ENCODE data around the gene LARP1. TPM values are rescaled to one million over a fixed set of nuclear protein-coding genes. Genes with fewer than 3 reads are reported as not detected.

Gene LARP1
- total RNA-seq, 3 donors from 2014 or later: 64.0 to 123 (median 73.7) TPM

DNA sequence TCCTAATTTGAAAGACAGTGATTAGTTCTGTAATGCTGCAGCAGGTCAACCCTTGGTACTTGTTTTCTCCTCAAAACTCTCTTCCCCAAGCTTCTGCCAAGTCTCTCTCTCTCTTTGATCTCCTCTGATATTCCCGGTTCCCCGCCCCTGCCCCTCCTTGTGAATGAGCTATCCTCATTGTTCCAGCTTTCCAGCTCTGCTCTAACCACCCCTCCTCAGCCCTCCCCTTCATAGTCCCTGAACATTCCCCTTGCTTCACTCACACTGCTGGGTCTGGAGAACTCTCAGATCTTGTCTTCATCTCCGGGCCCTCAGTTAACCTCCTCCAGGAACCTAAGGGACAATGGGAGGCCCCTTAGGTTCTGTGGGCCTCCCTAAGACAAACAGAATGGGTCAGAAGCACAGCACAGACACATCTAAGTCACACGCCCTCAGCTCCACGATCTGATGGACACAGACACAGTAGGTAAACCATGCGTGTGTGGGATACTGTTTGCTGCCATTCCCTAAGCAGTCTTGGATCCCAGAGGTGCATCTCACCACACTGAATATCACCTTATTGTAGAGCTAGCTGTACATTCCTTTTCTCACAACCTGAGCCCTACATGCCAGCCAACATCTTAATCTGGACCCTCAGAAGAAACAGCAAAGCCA, 17.4 kb upstream of the LARP1 start:
- intact Hi-C loops (cut with DNase I; ENCODE audit: low total_unique reads): no loop called here
- no peak overlapping the region for H3K4me3 ChIP-seq
- DNase-seq (ENCODE audit: low spot score in 2 of 2): no peak
- H3K27ac ChIP-seq: no peak overlapping the region
- H3K36me3 ChIP-seq: no peaks in the 10 kb centered on the region
- H3K27me3 ChIP-seq: no peaks in the 10 kb centered on the region
- TF ChIP-seq POLR2AphosphoS5 (IDR thresholded peaks at IDR 0.05) (no peak), POLR2A (IDR thresholded peaks at IDR 0.05) (no peak)
- TF ChIP-seq, protein P1, sequence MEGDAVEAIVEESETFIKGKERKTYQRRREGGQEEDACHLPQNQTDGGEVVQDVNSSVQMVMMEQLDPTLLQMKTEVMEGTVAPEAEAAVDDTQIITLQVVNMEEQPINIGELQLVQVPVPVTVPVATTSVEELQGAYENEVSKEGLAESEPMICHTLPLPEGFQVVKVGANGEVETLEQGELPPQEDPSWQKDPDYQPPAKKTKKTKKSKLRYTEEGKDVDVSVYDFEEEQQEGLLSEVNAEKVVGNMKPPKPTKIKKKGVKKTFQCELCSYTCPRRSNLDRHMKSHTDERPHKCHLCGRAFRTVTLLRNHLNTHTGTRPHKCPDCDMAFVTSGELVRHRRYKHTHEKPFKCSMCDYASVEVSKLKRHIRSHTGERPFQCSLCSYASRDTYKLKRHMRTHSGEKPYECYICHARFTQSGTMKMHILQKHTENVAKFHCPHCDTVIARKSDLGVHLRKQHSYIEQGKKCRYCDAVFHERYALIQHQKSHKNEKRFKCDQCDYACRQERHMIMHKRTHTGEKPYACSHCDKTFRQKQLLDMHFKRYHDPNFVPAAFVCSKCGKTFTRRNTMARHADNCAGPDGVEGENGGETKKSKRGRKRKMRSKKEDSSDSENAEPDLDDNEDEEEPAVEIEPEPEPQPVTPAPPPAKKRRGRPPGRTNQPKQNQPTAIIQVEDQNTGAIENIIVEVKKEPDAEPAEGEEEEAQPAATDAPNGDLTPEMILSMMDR (IDR thresholded peaks at IDR 0.05): no peak
- peaks cover 0 to 10% of the 10 kb centered on the region in 2 donors for H3K4me1 ChIP-seq
- H3K9me3 ChIP-seq: no peaks in the 10 kb centered on the region

DNA sequence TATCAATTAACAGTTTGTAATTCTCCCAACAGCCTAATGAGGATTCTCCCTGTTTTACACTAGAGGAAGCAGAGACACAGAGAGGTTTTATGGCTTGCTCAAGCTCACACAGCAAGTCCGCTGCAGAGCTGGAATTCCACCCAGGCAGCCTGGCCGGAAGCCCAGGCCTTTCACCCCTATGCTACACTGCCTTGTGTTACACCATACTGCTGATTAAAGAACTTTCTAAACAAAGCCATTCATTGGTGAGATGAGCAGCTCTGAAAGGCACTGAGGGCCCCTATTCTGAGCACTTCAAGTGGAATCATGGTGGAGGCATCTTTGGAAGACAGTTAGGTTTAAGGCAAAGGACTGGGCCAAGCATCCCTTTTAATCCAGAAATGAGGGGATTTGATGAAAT, 14.7 kb upstream of the LARP1 start:
- Histone ChIP-seq H3K9me3 (no peaks in the 10 kb centered on the region), H3K27ac (no peak overlapping the region), H3K4me1 (peaks cover 0 to 10% of the 10 kb centered on the region in 2 donors), H3K4me3 (no peak overlapping the region), H3K36me3 (no peaks in the 10 kb centered on the region), H3K27me3 (no peaks in the 10 kb centered on the region)
- intact Hi-C loops (cut with DNase I; ENCODE audit: low total_unique reads): no loop called here
- TF ChIP-seq POLR2AphosphoS5 (IDR thresholded peaks at IDR 0.05) (no peak), POLR2A (IDR thresholded peaks at IDR 0.05) (no peak)
- TF ChIP-seq, protein P1 (IDR thresholded peaks at IDR 0.05): no peak
- DNase-seq (ENCODE audit: low spot score in 2 of 2): no peak

DNA sequence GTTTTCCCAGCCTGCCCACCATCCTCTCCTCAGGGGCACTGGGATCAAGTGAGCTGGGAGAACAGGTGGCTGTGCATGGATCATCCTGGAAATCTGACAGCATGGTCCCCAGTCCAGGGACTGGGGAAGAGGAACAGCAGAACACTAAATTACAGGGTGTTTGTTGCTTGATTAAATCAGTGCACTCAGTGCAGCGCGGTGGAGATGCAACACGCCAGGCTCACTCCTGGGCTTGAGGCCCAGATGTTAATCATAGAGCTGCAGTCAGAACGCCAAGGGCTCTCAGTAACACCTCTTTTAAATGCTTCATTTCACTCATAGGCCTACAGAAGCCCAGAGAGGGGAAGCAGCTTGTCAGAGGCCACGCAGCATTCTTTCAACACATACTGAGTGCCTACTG, 14.2 kb upstream of the LARP1 start:
- Histone ChIP-seq H3K4me1 (peaks cover 0 to 10% of the 10 kb centered on the region in 2 donors), H3K27ac (peak overlapping the region in 1 of 2 donors; percentile 32), H3K36me3 (no peaks in the 10 kb centered on the region), H3K4me3 (no peak overlapping the region), H3K27me3 (no peaks in the 10 kb centered on the region), H3K9me3 (no peaks in the 10 kb centered on the region)
- intact Hi-C loops (cut with DNase I; ENCODE audit: low total_unique reads): no loop called here
- DNase-seq (ENCODE audit: low spot score in 2 of 2): no peak
- TF ChIP-seq POLR2AphosphoS5 (IDR thresholded peaks at IDR 0.05) (no peak), POLR2A (IDR thresholded peaks at IDR 0.05) (no peak)
- TF ChIP-seq, protein P1 (IDR thresholded peaks at IDR 0.05): no peak

DNA sequence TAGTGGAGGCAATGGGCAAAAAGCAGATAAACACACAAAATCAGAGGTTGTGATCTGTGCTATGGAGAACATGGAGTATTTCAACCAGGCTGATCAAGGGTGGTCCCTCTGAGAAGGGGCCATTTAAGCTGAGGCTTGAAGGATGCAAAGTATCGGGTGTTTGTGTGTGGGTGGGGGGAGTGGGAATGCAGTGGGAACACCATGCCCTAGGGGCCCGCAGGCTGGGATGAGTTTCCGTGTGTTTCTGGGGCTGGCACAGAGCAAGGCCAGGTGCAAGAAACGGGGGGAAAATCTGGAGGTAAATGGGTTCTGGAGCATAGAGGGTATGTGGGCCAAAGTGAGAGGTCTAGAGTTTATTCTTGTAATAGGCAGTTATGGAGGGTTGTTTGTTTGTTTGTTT, 13.8 kb upstream of the LARP1 start:
- no peaks in the 10 kb centered on the region for H3K27me3 ChIP-seq
- DNase-seq (ENCODE audit: low spot score in 2 of 2): no peak
- intact Hi-C loops (cut with DNase I; ENCODE audit: low total_unique reads): no loop called here
- no peaks in the 10 kb centered on the region for H3K36me3 ChIP-seq
- H3K27ac ChIP-seq: no peak overlapping the region
- H3K4me1 ChIP-seq: peaks cover 0 to 10% of the 10 kb centered on the region in 2 donors
- TF ChIP-seq, protein P1 (IDR thresholded peaks at IDR 0.05): no peak
- no peak for TF ChIP-seq POLR2AphosphoS5 (IDR thresholded peaks at IDR 0.05)
- TF ChIP-seq POLR2A (IDR thresholded peaks at IDR 0.05): no peak
- H3K4me3 ChIP-seq: no peak overlapping the region
- H3K9me3 ChIP-seq: no peaks in the 10 kb centered on the region

DNA sequence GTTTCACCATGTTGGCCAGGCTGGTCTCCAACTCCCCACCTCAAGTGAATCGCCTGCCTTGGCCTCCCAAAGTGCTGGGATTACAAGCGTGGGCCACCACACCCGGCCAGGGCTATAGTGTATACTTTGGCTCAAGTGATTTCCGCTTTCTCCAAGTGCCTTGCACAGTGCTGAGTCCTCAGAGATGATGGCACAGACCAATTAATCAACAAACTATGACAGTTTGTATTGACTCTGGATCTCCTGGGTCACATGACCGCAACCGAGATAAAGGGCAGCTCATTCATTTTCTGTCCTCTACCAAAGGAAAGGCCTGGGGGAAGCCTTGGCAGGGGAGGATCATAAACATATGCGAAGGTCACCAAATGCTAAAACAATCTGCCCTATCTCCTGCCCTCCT, 11.4 kb upstream of the LARP1 start:
- intact Hi-C loops (cut with DNase I; ENCODE audit: low total_unique reads): no loop called here
- H3K9me3 ChIP-seq: no peaks in the 10 kb centered on the region

More for the DNA sequence above, 11.4 kb upstream of the LARP1 start:
- Histone ChIP-seq H3K4me1 (peaks cover 0 to 10% of the 10 kb centered on the region in 2 donors), H3K27me3 (no peaks in the 10 kb centered on the region), H3K36me3 (no peaks in the 10 kb centered on the region), H3K4me3 (no peak overlapping the region), H3K27ac (no peak overlapping the region)
- DNase-seq (ENCODE audit: low spot score in 2 of 2): no peak
- TF ChIP-seq POLR2A (IDR thresholded peaks at IDR 0.05) (no peak), POLR2AphosphoS5 (IDR thresholded peaks at IDR 0.05) (no peak)
- TF ChIP-seq, protein P1 (IDR thresholded peaks at IDR 0.05): no peak
